KOPT-K1 (cell line): Measurements from ENCODE around the gene NGB.
"Not testable (repeated sequence)": the region's sequence is repeated elsewhere in the genome, so short reads cannot be mapped to it uniquely, and the experiment has no call there.

ENCODE experiments used
- H3K27ac ChIP-seq: fragments of 200-600 bp; sonication (generic); 2 replicates; pipeline ENCODE4 v1.5.1; 2016; ENCODE audit warnings: antibody characterized with exemption, mild to moderate bottlenecking, low read depth, low read length; ENCODE audit not compliant: poor library complexity, severe bottlenecking
- H3K36me3 ChIP-seq: fragments of 200-600 bp; sonication (generic); 2 replicates; pipeline ENCODE4 v1.5.1; 2017; ENCODE audit warnings: antibody characterized with exemption, mild to moderate bottlenecking, low read length, moderate library complexity; ENCODE audit not compliant: insufficient read depth
- H3K9me3 ChIP-seq: fragments of 200-600 bp; sonication (generic); 2 replicates; pipeline ENCODE4 v1.5.1; 2017; ENCODE audit warnings: antibody characterized with exemption, low read length, mild to moderate bottlenecking; ENCODE audit not compliant: insufficient read depth, poor library complexity, severe bottlenecking

The NGB gene

DNA sequence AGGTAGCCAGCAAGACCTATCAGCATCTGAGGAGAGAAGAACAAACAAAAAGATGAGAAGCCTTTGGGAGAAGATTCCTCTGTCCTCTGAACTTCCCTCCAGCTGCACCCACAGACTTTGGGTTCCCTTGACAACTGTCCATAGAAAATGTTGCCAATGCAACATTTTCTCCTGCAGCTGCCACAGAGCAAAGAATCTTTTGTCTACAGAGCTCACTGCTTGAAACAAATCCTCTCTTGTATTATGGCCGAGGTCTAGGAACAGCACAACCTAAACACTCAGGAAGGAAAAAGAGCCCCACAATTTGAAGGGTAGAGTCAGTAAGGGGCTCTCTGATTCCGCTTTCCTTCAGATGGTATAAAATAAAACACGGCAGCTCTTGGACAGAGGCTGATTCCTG is 35.4 kb upstream of the NGB start:
- H3K36me3 ChIP-seq: peaks cover 6% of the 10 kb centered on the region; the same call in 1 of the 2 replicates
- H3K9me3 ChIP-seq: no peaks in the 10 kb centered on the region
- H3K27ac ChIP-seq: no peak overlapping the region

DNA sequence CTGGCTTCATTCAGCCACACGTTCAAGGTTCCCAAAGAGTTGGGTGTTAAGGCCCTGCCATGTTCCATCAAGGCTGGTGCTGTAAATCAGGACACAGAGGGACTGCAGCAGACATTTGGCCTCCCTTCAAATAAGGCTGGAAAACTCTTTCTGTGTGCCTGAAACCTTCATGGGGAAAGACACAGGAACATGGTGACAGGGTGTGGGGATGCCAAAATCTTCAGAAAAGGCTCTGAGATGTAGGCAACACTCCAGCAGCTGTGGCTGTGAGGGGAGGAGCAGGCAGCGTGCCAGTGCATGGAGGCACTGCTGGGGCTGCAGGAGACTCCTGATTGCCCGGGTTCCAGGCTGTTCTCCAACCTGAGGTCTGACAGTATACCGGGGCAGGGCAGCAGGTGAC is 34.7 kb upstream of the NGB start:
- Histone ChIP-seq H3K27ac (no peak overlapping the region), H3K36me3 (peaks cover 6% of the 10 kb centered on the region; the same call in 1 of the 2 replicates), H3K9me3 (no peaks in the 10 kb centered on the region)

DNA sequence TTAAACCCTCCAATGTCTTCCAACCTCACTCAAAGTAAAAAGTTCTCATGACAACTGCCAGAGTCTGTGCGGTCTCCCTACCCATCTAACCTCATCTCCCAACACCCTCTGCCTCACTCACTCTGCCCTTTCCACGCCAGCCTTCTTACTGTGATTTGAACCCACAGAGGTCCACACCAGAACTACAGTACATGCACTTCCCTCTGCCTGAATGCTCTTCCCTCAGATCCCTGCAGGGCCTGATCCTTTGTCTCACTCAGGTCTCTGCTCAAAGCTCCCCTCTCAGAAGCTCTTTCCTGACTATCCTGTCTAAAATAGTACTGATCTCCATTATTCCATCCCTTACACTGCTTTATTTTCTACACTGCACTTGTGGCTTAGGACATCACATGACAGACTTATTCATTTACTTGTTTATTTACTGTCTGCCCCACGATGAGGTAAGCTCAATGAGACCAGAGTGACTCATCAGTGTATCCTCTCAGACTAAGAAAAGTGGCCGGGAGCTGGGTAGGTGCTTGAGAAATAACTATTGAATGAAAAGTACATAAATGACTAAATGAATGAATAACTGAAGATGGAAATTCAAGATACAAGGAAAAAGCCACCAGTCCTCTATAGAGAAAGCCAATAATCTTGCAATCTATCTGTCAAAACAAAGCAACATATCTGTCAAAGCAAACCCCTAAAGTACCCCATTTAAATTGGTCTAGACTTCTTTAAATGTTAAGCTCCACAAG is 32.6 kb upstream of the NGB start:
- no peak overlapping the region for H3K27ac ChIP-seq
- no peaks in the 10 kb centered on the region for H3K9me3 ChIP-seq
- peaks cover 7% of the 10 kb centered on the region; the same call in 1 of the 2 replicates for H3K36me3 ChIP-seq

GRCh38 chr14:77302926-77303325 is 31.9 kb upstream of the NGB start:
- Histone ChIP-seq H3K36me3 (peaks cover 14% of the 10 kb centered on the region; the same call in 1 of the 2 replicates), H3K9me3 (no peaks in the 10 kb centered on the region), H3K27ac (no peak overlapping the region)

DNA sequence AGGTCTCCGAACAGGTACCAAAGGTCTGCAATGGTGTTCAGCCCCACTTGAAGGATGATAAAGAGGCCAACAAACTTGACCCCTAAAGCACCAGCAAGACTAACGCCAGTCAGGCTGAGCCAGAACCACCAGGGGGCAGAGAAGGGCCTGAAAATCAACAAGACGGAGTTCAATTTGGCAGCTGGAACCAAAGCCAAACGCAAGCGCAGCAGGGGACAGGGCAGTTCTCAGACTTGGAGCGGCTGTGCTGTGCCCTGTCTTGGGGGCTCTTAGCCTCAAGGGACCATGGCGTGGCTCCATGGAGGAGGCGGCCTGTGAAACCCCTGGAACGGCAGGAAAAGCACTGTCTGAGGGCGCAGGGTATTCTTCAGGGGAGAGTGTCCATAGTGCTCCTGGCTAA is 30.1 kb upstream of the NGB start:
- H3K36me3 ChIP-seq: peaks cover 22% of the 10 kb centered on the region; the same call in 1 of the 2 replicates
- no peaks in the 10 kb centered on the region for H3K9me3 ChIP-seq
- no peak overlapping the region for H3K27ac ChIP-seq

- no peaks in the 10 kb centered on the region for H3K9me3 ChIP-seq
- H3K27ac ChIP-seq: no peak overlapping the region
- H3K36me3 ChIP-seq: peaks cover 27% of the 10 kb centered on the region; the same call in 1 of the 2 replicates
These were observed 28.8 kb upstream of the NGB start for GRCh38 chr14:77299771-77300170.

DNA sequence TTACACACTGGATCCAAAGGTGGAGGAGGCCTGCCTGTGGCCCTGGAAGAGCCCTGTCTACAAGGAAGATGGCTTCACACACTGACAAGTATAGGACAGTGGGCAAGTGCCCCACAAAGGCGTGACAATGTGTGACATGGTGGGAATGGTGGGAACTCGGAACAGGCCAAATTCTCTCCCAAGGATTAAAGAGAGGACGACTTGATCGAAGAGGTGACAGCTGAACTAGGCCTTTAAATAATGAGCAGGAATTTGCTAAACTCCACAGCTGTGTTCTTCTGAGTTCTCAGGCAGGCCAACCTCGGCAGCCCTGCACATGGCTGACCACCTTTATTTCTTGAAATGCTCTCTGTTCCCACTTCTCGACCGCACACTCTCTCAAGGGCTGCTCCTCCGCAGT is 25.9 kb upstream of the NGB start:
- H3K27ac ChIP-seq: no peak overlapping the region
- peaks cover 22% of the 10 kb centered on the region; the same call in 1 of the 2 replicates for H3K36me3 ChIP-seq
- H3K9me3 ChIP-seq: no peaks in the 10 kb centered on the region

DNA sequence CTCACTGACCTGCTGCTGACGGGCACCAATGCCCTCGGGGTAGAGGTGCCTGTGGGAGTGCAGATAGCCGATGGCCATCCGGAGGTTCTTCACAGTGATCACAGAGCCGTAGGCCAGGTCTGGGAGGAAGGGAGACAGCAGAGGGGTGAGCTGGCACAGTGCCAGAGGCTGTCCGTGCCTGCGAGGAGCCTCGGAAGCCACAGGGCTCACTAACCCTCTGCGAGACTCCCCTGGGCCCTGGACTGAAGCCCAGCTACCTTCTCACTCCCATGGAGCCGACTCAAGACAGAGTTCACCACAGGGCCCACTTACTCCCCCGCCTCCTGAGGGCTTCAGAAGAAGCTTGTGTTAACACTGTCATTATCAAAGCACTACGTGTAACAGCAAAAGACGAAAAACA is 25.1 kb upstream of the NGB start:
- no peak overlapping the region for H3K27ac ChIP-seq
- no peaks in the 10 kb centered on the region for H3K9me3 ChIP-seq
- H3K36me3 ChIP-seq: peaks cover 22% of the 10 kb centered on the region; the same call in 1 of the 2 replicates

DNA sequence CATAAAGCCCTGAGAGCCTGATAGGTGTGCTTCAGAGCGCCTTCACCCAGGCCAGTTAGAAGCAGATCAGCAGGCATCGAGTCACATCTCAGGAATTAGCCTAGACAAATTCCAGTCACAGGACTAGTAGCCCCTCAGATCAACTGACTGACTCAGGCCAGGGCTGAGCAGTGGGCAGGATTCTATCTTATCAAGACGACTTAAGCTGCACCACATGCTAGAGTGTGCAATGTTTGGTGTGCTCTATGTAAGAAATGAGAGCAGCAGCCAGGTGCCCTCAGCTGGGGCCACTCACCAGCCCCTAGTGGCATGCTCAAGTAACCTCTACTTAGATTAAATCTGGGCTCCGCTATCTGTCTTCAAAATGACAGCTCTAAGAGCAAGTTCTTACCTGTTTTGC is 19.7 kb upstream of the NGB start:
- no peak overlapping the region for H3K27ac ChIP-seq
- no peaks in the 10 kb centered on the region for H3K9me3 ChIP-seq

DNA sequence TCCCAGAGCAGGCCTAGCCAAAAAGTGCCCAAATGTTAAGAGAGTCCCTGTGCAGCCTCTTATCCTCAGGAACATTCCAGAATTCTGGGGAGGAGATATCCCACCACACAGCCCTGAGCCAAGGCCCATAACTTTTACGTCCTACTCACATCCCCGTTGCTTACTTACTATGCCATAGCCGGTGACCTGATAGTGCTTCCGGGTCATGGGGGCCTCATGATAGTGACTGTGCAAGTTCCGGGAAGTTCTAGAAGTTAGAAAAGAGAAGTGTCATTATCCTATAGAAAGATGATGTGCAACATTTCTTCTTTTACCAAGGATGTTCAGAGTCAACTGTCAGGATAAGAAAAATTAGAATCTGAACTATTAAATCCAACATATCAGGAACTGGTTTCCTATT is 15.6 kb upstream of the NGB start:
- Histone ChIP-seq H3K9me3 (no peaks in the 10 kb centered on the region), H3K27ac (no peak overlapping the region), H3K36me3 (peaks cover 45% of the 10 kb centered on the region; the same call in 1 of the 2 replicates)

More for the DNA sequence above, 19.7 kb upstream of the NGB start:
- 0 out of 2 replicates have a peak, but pooled peaks cover 14% of the 10 kb centered on the region for H3K36me3 ChIP-seq

DNA sequence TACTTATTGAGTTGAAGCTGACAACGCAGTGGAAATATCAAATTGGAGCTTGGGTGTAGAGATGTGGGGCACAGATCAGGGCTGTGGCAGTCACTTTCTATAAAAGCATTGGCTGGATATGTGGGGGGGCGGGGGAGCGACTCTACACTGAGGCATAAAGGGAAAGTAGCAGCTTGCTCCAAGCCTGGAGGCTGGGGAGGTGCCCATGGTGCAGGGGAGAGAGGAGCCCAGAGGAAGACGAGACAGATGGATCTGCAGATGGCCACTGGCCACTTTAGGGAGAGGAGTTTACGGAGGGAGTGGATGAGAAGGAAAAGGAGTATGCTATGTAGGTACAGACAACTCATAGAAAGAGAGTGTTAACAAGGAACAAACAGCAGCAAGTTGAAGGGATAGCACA is 13.5 kb upstream of the NGB start:
- Histone ChIP-seq H3K9me3 (no peaks in the 10 kb centered on the region), H3K36me3 (peaks cover 48% of the 10 kb centered on the region; the same call in 1 of the 2 replicates), H3K27ac (no peak overlapping the region)

GRCh38 chr14:77284066-77284465 is 13.1 kb upstream of the NGB start:
- H3K9me3 ChIP-seq: no peaks in the 10 kb centered on the region
- no peak overlapping the region for H3K27ac ChIP-seq
- H3K36me3 ChIP-seq: peaks cover 49% of the 10 kb centered on the region; the same call in 1 of the 2 replicates

DNA sequence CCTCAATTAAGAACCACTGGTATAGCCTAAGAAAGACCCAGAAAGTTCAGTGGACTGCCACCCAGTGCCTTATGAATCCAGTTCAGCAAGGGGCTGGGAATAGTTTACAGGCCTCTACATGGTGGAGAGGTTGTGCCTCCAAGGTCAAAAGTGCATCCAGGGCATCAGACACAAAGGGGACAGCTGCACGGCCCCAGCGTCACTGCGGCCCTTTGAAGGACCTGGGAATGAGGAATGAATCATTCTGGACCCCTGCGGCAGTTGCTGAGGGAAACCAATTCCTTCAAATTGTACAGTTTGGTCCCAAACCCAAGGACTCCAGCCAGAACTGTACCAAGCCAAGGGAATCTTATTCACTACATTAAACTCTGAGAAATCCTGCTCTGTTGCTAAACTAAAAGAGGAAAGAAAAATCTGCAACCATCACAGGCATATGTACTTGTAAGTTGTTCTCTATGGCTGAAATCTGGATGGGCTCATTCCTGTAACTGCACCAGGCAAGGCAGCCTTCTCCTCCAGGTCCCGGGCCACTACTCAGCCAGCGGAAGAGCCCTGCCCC is 10.9 kb upstream of the NGB start:
- Histone ChIP-seq H3K27ac (no peak overlapping the region), H3K36me3 (peaks cover 54% of the 10 kb centered on the region; the same call in 1 of the 2 replicates), H3K9me3 (no peaks in the 10 kb centered on the region)

GRCh38 chr14:77280921-77281320 is 9.9 kb upstream of the NGB start:
- not testable (repeated sequence) for H3K27ac ChIP-seq, H3K9me3 ChIP-seq
- peaks cover 44% of the 10 kb centered on the region; the same call in 1 of the 2 replicates for H3K36me3 ChIP-seq

DNA sequence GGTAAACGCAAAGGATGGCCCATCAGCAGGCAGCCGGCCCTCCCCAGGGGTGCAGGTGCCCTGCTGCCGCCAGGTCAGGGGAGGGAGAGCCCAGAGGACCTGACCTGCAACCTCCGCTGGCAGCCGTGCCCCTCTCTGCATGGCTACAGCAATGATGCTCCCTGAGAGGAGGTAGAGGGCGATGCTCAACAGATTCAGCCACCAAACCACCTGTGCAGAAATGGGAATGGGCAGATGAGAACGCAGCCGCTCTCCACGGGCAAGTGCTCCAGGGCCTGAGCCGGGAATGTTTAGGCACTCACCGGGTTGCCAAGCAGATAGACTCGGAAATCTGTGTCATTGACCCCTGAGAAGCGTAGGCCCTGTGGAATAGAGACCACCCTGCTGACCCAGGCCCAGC is 8.7 kb upstream of the NGB start:
- Histone ChIP-seq H3K36me3 (peaks cover 32% of the 10 kb centered on the region; the same call in 1 of the 2 replicates), H3K9me3 (no peaks in the 10 kb centered on the region), H3K27ac (no peak overlapping the region)
